ENCODE results near the gene AP3S2. TPM values are rescaled to one million over a fixed set of nuclear protein-coding genes. Genes with fewer than 3 reads are reported as not detected.
"Not testable (repeated sequence)": the region's sequence is repeated elsewhere in the genome, so short reads cannot be mapped to it uniquely, and the experiment has no call there.

Gene AP3S2
- total RNA-seq, 2 experiments from 2014 or later = 28.3 to 30.3 TPM

- no peak overlapping the region for H3K27ac Mint-ChIP-seq
- CTCF ChIA-PET = no interaction called here
Observed at GRCh38 chr15:89835176-89835564, 58.6 kb downstream of the AP3S2 start.

GRCh38 chr15:89834465-89835175, 59.2 kb downstream of the AP3S2 start:
- H3K27ac Mint-ChIP-seq, H3K9me3 Mint-ChIP-seq, POLR2A ChIA-PET, DNase-seq, H3K27me3 Mint-ChIP-seq, H3K4me3 Mint-ChIP-seq, CTCF ChIA-PET: not testable (repeated sequence)
- Mint-ChIP-seq H3K4me1 (peaks cover 11% of the 10 kb centered on the region), H3K36me3 (ENCODE audit: low read depth) (peaks cover 30% of the 10 kb centered on the region)

More at GRCh38 chr15:89835176-89835564, 58.6 kb downstream of the AP3S2 start:
- no peak overlapping the region for H3K4me3 Mint-ChIP-seq
- DNase-seq = no peak
- H3K9me3 Mint-ChIP-seq = no peaks in the 10 kb centered on the region
- POLR2A ChIA-PET = no interaction called here
- peaks cover 11% of the 10 kb centered on the region for H3K4me1 Mint-ChIP-seq
- H3K27me3 Mint-ChIP-seq = no peaks in the 10 kb centered on the region
- peaks cover 32% of the 10 kb centered on the region for H3K36me3 Mint-ChIP-seq (ENCODE audit: low read depth)

- Mint-ChIP-seq H3K36me3 (ENCODE audit: low read depth) (peaks cover 30% of the 10 kb centered on the region), H3K27ac (no peak overlapping the region), H3K4me1 (peaks cover 11% of the 10 kb centered on the region), H3K27me3 (no peaks in the 10 kb centered on the region), H3K9me3 (no peaks in the 10 kb centered on the region), H3K4me3 (no peak overlapping the region)
- POLR2A ChIA-PET = no interaction called here
- DNase-seq = no peak
- CTCF ChIA-PET = no interaction called here
Observed at GRCh38 chr15:89833966-89834365, 59.8 kb downstream of the AP3S2 start.

DNA sequence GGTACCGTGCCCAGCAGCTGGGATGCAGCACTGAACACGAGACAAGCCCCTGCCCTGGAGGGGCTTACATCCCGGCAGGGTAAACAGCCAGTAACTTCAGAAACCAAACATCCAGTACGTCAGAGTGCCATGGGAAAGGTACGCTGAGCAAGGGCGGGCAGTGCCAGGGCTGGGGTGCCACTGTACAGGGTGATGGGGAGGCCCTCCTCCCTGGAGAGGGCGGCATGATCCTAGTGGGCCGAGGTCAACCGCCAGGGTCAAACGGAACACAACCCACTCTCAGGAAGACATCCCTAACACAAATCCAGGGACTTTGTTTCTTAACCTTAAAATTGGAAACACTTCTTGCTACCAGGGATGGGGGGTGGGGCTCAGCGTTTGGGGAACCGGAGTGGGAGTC, 63.2 kb downstream of the AP3S2 start:
- H3K4me3 Mint-ChIP-seq = no peak overlapping the region
- no peak overlapping the region for H3K27ac Mint-ChIP-seq
- POLR2A ChIA-PET = no interaction called here
- H3K4me1 Mint-ChIP-seq = peaks cover 3% of the 10 kb centered on the region
- CTCF ChIA-PET = no interaction called here
- no peak for DNase-seq
- H3K27me3 Mint-ChIP-seq = no peaks in the 10 kb centered on the region
- H3K36me3 Mint-ChIP-seq (ENCODE audit: low read depth) = peaks cover 17% of the 10 kb centered on the region
- H3K9me3 Mint-ChIP-seq = no peaks in the 10 kb centered on the region

DNA sequence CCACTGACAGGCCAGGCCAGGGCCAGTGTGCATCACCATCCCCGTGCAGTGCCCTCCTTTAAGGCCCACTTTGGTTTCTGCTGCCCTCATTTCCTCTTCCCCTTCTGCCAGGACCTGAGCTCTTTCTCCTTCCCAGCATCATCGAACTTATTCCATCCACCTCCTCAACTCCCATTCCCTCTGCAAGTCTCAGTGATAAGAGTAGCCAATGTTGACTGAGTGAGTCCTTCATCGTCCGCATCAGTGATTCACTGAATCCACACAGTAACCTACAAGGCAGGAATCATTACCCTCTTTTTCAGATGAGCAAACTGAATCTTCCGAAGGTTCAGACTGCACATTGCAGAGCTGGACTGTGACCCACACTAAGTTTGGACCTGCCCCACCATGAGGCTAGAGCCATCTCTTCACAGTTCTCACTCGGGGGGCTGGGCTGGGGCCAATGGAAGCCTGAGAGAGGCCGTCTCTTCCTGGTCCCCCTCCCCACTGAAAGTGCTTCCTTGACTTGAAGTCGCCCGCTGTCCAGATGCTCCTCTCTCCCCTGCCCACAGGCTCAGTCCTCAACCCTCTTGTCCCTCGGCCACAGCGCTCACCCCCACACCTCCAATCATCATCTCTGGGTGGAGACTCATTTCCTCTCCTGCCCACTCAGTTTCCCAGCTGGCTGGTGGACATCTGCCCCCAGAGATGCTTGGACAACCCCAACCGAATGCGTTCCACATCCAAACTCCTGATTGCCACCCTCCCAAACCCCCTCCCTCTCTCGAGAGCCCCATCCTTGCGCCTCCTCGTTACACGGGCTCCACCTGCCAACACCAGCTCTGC, 64.0 kb downstream of the AP3S2 start:
- DNase-seq = no peak
- Mint-ChIP-seq H3K9me3 (no peaks in the 10 kb centered on the region), H3K27me3 (no peaks in the 10 kb centered on the region), H3K27ac (no peak overlapping the region), H3K4me3 (no peak overlapping the region), H3K4me1 (no peaks in the 10 kb centered on the region), H3K36me3 (ENCODE audit: low read depth) (peaks cover 10% of the 10 kb centered on the region)
- ChIA-PET CTCF (interaction anchor here (1.3 kb wide), 1 partner anchor 69 kb away, joined by 3 read pairs; no protein-coding TSS in a partner anchor), POLR2A (interaction anchor here (1.2 kb wide), 1 partner anchor 45 kb away, joined by 4 read pairs; no protein-coding TSS in a partner anchor)

DNA sequence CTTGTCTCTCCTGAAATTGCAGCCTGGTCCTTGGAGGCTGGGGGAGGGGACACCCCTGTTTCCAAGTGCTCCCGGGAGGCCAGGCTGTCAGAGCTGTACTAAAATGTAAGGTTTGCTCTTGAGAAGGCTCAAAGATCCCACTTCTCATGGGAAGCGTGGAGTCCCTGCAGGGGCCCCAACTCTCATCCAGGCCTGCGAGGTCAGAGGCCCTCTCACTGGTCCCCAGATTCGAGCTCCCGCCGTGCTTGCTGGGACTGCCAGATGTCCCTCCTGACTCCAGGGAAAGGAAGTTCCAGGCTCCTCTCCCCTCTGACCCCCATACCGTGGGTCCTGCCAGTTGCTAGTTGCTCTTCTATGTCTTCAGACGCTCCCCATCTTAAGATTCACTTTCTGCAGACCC, 64.6 kb downstream of the AP3S2 start:
- Mint-ChIP-seq H3K27ac (no peak overlapping the region), H3K27me3 (no peaks in the 10 kb centered on the region), H3K36me3 (ENCODE audit: low read depth) (peaks cover 5% of the 10 kb centered on the region), H3K9me3 (no peaks in the 10 kb centered on the region), H3K4me1 (no peaks in the 10 kb centered on the region), H3K4me3 (no peak overlapping the region)
- ChIA-PET CTCF (interaction anchor here (1.3 kb wide), 1 partner anchor 68 kb away, joined by 3 read pairs; no protein-coding TSS in a partner anchor), POLR2A (interaction anchor here (1.2 kb wide), 1 partner anchor 46 kb away, joined by 4 read pairs; no protein-coding TSS in a partner anchor)
- DNase-seq = no peak

DNA sequence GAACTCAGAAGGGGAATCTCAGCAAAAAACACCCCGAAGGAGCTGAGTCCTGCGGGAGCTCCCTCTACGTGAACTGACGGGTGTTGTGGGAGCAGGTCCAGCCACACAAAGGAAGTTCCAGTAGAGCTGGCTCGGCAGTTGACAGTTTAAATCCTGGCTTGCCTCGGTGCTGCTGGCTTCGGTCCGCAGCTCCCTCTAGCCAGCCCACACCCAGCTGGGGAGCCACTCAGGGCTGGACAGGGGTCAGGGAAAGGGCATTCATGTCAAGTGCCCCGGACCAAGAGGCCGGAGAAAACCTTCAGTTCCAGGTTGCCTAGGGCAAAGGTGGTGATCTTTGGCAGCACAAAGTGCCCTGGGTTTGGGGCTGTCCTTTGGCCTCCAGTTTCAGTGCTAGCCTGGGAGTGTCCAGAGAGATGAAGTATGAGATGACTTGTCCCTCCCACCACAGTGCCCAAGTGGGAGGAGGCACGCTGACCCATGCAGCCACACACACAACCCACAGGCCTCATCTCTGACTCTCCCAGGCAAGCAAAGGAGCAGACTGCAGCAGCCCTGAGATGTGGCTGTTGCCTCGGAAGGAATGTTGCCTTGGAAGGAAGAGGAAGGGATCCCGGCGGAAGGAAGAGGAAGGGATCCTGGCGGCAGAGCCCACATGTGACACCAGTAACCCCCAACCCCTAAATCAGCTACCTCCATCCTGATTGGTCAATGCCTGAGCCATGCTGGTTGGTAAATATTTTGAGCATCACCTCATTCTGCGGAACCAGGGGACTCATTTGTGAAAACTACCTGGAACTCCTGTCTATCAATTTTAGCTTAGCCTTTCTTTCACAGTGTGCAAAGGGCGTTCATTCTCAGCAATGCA, 65.3 kb downstream of the AP3S2 start:
- CTCF ChIA-PET = interaction anchor here (1.3 kb wide), 1 partner anchor 68 kb away, joined by 3 read pairs; no protein-coding TSS in a partner anchor
- Mint-ChIP-seq H3K27me3 (no peaks in the 10 kb centered on the region), H3K9me3 (no peaks in the 10 kb centered on the region), H3K4me1 (no peaks in the 10 kb centered on the region), H3K4me3 (no peak overlapping the region), H3K27ac (no peak overlapping the region), H3K36me3 (ENCODE audit: low read depth) (no peaks in the 10 kb centered on the region)
- POLR2A ChIA-PET = interaction anchor here (1.2 kb wide), 1 partner anchor 46 kb away, joined by 4 read pairs; no protein-coding TSS in a partner anchor
- no peak for DNase-seq

DNA sequence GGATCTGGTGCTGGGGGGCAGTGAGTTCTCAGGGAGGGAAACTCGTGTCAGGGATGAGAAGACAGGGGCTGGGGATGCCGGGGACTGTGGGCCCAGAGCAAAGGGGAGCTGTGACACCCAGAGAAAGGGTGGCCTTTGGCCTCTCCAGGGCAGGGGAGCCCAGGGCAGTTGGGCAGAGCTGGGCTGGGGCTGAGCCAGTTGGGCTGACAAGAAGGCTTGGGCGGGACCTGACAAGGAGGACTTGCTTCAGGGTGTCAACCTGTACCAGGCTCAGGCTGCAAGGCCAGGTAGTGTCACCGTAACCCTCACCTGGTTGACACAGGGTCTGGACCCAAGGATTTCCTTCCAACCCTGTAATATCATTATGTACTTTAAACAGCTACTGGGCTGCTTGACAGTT, 66.0 kb downstream of the AP3S2 start:
- DNase-seq = no peak
- H3K4me3 Mint-ChIP-seq = no peak overlapping the region
- no peak overlapping the region for H3K27ac Mint-ChIP-seq
- no peaks in the 10 kb centered on the region for H3K36me3 Mint-ChIP-seq (ENCODE audit: low read depth)
- H3K9me3 Mint-ChIP-seq = no peaks in the 10 kb centered on the region
- no peaks in the 10 kb centered on the region for H3K27me3 Mint-ChIP-seq
- CTCF ChIA-PET = no interaction called here
- POLR2A ChIA-PET = no interaction called here
- H3K4me1 Mint-ChIP-seq = no peaks in the 10 kb centered on the region

DNA sequence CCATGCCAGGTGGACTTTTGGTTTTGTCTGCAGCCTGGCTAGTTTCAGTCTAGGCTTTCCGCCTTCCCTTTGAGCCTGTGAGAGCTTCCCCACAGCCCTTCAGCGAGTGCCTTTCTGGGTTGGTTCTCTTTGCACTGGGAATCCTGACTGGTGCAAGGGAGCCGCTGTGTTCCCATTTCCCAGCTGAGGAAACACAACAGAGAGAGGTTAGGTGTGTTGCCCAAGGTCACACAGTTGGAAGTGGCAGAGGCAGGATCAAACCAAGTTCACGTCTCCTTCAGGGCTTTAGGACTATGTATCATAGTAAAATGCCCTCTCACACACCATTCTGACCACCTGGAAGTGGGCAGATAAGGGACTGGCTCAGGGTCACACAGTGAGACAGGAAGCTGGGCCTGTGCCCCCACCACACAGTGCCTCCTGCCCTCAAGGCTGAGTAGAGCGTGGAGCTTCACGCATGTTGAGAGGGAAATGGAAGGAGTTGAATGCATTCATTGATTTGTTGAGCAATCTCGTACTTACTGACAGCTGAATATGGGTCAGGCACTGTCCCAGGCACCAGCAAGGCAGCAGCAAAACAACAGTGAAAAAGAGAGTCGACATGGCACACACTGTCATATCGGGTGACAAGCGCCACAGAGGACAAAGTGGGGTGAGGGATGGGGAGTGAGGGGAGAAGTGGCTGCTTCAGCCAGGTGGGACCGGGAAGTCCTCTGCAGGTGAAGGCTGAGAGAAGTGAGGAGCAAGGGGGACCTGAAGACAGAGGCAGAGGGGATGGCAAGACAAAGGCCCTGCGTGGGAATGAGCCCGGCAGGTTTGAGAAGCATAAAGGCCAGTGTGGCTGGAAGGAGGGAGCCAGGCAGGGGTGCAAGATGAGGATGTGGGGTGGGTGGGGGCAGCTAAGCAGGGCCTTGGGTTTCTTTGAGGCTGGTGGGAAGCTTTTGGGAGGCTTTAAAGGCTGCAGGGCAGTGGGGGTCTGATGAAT, 66.8 kb downstream of the AP3S2 start:
- Mint-ChIP-seq H3K27ac (no peak overlapping the region), H3K4me3 (no peak overlapping the region), H3K27me3 (peaks cover 7% of the 10 kb centered on the region), H3K36me3 (ENCODE audit: low read depth) (no peaks in the 10 kb centered on the region), H3K9me3 (no peaks in the 10 kb centered on the region), H3K4me1 (no peaks in the 10 kb centered on the region)
- no peak for DNase-seq
- POLR2A ChIA-PET = no interaction called here
- CTCF ChIA-PET = no interaction called here

DNA sequence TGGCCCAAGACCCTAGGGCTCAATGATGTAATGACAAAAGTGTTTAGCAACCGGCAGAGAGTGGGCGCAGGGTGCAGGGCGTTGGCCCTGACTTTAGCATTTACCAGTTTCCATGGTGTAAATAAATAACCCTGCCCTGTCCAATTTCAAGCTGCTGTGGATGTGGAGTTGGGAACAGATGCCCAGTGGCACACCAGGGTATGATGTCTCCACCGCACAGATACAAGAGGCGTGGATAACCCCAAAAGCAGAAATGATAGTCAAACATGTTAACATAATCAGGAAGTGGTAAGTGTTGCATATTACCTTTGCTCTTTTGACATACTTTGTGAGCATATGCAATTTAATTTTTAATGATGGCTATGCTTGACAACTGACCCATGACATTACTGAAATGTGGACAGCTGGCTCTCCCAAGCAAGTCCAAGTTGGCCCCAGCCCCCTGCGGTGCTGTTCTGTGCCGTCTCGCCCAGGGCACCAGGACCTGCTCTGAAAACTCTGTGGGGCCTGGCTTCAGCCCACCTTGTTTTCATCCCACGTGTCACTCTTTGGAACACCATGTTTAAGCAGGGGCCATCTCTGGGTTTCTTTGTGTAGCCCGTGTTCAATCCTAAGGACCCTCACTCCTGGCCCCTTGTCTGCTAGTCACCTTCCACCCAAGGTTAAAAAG, 68.4 kb downstream of the AP3S2 start:
- Mint-ChIP-seq H3K4me3 (no peak overlapping the region), H3K4me1 (peaks cover 4% of the 10 kb centered on the region), H3K36me3 (ENCODE audit: low read depth) (no peaks in the 10 kb centered on the region), H3K27me3 (peaks cover 20% of the 10 kb centered on the region), H3K27ac (no peak overlapping the region), H3K9me3 (no peaks in the 10 kb centered on the region)
- POLR2A ChIA-PET = interaction anchor here (1.0 kb wide), 1 partner anchor 209 kb away, joined by 3 read pairs; no protein-coding TSS in a partner anchor
- CTCF ChIA-PET = no interaction called here
- no peak for DNase-seq

DNA sequence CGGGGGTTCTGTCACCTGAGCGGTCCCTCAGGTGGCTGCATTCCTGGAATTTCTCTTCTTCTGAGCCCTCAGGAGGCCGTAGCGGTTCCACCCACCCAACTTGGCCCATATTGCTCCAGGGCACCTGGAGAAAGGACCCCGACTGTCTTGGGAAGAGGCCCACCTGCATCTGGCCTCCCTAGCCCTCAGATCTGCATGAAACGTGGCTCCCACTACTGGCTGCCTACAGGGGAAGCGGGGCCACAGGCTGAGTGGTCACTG, 69.3 kb downstream of the AP3S2 start:
- no peaks in the 10 kb centered on the region for H3K9me3 Mint-ChIP-seq
- no peak overlapping the region for H3K4me3 Mint-ChIP-seq
- no peak for DNase-seq
- H3K4me1 Mint-ChIP-seq = peaks cover 4% of the 10 kb centered on the region
- H3K27me3 Mint-ChIP-seq = peaks cover 20% of the 10 kb centered on the region
- ChIA-PET POLR2A (no interaction called here), CTCF (no interaction called here)
- no peak overlapping the region for H3K27ac Mint-ChIP-seq
- no peaks in the 10 kb centered on the region for H3K36me3 Mint-ChIP-seq (ENCODE audit: low read depth)
